ENCODE data around the gene NUDT3. TPM values are rescaled to one million over a fixed set of nuclear protein-coding genes. Genes with fewer than 3 reads are reported as not detected.
A peak's percentile ranks its signal among the peaks of the same experiment; 100 is the strongest.

The NUDT3 gene
- total and polyA plus RNA-seq, 2 experiments from 2014 or later: 12.1 to 31.1 TPM

- peak overlapping the region; percentile 58 for H3K4me3 ChIP-seq
- H4K20me1 ChIP-seq (replicated peaks; ENCODE audit: insufficient read depth): peaks cover 2% of the 10 kb centered on the region; the same call in 1 of the 2 replicates
- H3F3A ChIP-seq (replicated peaks; ENCODE audit: low read depth): 0 out of 2 replicates have a peak, but pooled peaks cover 3% of the 10 kb centered on the region
- no peak for ATAC-seq
- Mint-ChIP-seq H3K36me3 (ENCODE audit: low read depth) (peaks cover 8% of the 10 kb centered on the region), H3K4me3 (no peak overlapping the region; the same call in none of the 3 replicates), H3K27ac (peak overlapping the region; percentile 95), H3K27me3 (ENCODE audit: insufficient read depth, low read depth, poor library complexity) (peaks cover 10% of the 10 kb centered on the region), H3K4me1 (peaks cover 11% of the 10 kb centered on the region), H3K9me3 (peaks cover 15% of the 10 kb centered on the region)
- DNase-seq (ENCODE audit: low spot score): no peak
- H2AFZ ChIP-seq: peak overlapping the region; percentile 98
- no peaks in the 10 kb centered on the region for H3K9me2 ChIP-seq (ENCODE audit: insufficient read depth)
- H3K4me2 ChIP-seq: peak overlapping the region; percentile 83
- H3K4me1 ChIP-seq (ENCODE audit: insufficient read depth): peaks cover 14% of the 10 kb centered on the region; the same call in 1 of the 2 replicates
- no peaks in the 10 kb centered on the region for H3K27me3 ChIP-seq (ENCODE audit: insufficient read depth)
- H3K27ac ChIP-seq (ENCODE audit: low read depth): no peak overlapping the region
- H3K36me3 ChIP-seq (ENCODE audit: insufficient read depth): no peaks in the 10 kb centered on the region; the same call in 1 of the 2 replicates
- peaks cover 33% of the 10 kb centered on the region for H3K79me2 ChIP-seq (replicated peaks; ENCODE audit: insufficient read depth)
- no peak for TF ChIP-seq NANOG (IDR thresholded peaks at IDR 0.05; ENCODE audit: borderline replicate concordance)
- no peak for TF ChIP-seq STAT1 (IDR thresholded peaks at IDR 0.05; ENCODE audit: unreplicated experiment)
- TF ChIP-seq JUNB (IDR thresholded peaks at IDR 0.05; ENCODE audit: unreplicated experiment): no peak
Measured at GRCh38 chr6:34393191-34393965, 909 bp upstream of the NUDT3 start.

GRCh38 chr6:34391786-34392496, 528 bp downstream of the NUDT3 start:
- Mint-ChIP-seq H3K4me1 (peaks cover 13% of the 10 kb centered on the region), H3K9me3 (peaks cover 15% of the 10 kb centered on the region), H3K27me3 (ENCODE audit: insufficient read depth, low read depth, poor library complexity) (peaks cover 10% of the 10 kb centered on the region), H3K27ac (no peak overlapping the region), H3K4me3 (no peak overlapping the region), H3K36me3 (ENCODE audit: low read depth) (peaks cover 8% of the 10 kb centered on the region)
- Histone ChIP-seq H3K9me2 (ENCODE audit: insufficient read depth) (no peaks in the 10 kb centered on the region), H3K27me3 (ENCODE audit: insufficient read depth) (no peaks in the 10 kb centered on the region), H2AFZ (0 out of 2 replicates have a peak overlapping the region, but pooled peaks have one; percentile 38), H3K36me3 (ENCODE audit: insufficient read depth) (no peaks in the 10 kb centered on the region; the same call in 1 of the 2 replicates), H3K27ac (ENCODE audit: low read depth) (peak overlapping the region; percentile 78), H3F3A (replicated peaks; ENCODE audit: low read depth) (0 out of 2 replicates have a peak, but pooled peaks cover 3% of the 10 kb centered on the region), H4K20me1 (replicated peaks; ENCODE audit: insufficient read depth) (peaks cover 7% of the 10 kb centered on the region; the same call in 1 of the 2 replicates), H3K4me3 (peak overlapping the region; percentile 58), H3K4me2 (peak overlapping the region; percentile 74), H3K79me2 (replicated peaks; ENCODE audit: insufficient read depth) (peaks cover 47% of the 10 kb centered on the region), H3K4me1 (ENCODE audit: insufficient read depth) (peaks cover 14% of the 10 kb centered on the region; the same call in 1 of the 2 replicates)
- DNase-seq (ENCODE audit: low spot score): peak; percentile 78
- ATAC-seq: peak; percentile 59
- TF ChIP-seq ZNF114 (CRISPR knock-in tag; IDR thresholded peaks at IDR 0.05) (no peak), ZNF331 (CRISPR knock-in tag; IDR thresholded peaks at IDR 0.05; ENCODE audit: low read depth) (0 out of 2 replicates have a peak, but pooled peaks have one; percentile 31), EZH2 (IDR thresholded peaks at IDR 0.05; ENCODE audit: low read depth, unreplicated experiment) (no peak), ZNF462 (CRISPR knock-in tag; IDR thresholded peaks at IDR 0.05) (no peak)
- TF ChIP-seq, protein P1, sequence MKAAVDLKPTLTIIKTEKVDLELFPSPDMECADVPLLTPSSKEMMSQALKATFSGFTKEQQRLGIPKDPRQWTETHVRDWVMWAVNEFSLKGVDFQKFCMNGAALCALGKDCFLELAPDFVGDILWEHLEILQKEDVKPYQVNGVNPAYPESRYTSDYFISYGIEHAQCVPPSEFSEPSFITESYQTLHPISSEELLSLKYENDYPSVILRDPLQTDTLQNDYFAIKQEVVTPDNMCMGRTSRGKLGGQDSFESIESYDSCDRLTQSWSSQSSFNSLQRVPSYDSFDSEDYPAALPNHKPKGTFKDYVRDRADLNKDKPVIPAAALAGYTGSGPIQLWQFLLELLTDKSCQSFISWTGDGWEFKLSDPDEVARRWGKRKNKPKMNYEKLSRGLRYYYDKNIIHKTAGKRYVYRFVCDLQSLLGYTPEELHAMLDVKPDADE (IDR thresholded peaks at IDR 0.05): no peak
